Ectodermal cell (in vitro differentiated cells): ENCODE data around the gene CNTN5.

Source experiments
- H3K27ac ChIP-seq: 2 replicates; pipeline ENCODE4 v1.7.0; 2013; ENCODE audit warnings: mild to moderate bottlenecking, low read depth, low read length; ENCODE audit not compliant: insufficient read depth, poor library complexity, severe bottlenecking
- H3K27me3 ChIP-seq: 2 replicates; pipeline ENCODE4 v1.7.0; 2013; ENCODE audit warnings: mild to moderate bottlenecking, low read length; ENCODE audit not compliant: insufficient read depth, control insufficient read depth, poor library complexity, severe bottlenecking
- H3K36me3 ChIP-seq: one replicate; pipeline ENCODE4 v1.7.0; 2013; ENCODE audit warnings: low read length; ENCODE audit not compliant: control insufficient read depth, insufficient read depth
- H3K4me1 ChIP-seq: one replicate; pipeline ENCODE4 v1.7.0; 2013; ENCODE audit warnings: low read length; ENCODE audit not compliant: control insufficient read depth, insufficient read depth
- H3K4me3 ChIP-seq: 2 replicates; pipeline ENCODE4 v1.7.0; 2013; ENCODE audit warnings: low read depth, low read length, control low read depth; ENCODE audit not compliant: insufficient read depth
- H3K9me3 ChIP-seq: 2 replicates; pipeline ENCODE4 v1.7.0; 2013; ENCODE audit warnings: mild to moderate bottlenecking, low read length, moderate library complexity; ENCODE audit not compliant: control insufficient read depth
- WGBS, 2 experiments: methylation state at CpG; one replicate each; pipeline ENCODE4 v1.1.7; 2013; ENCODE audit warnings: missing lambda C conversion rate in 2 of 2; 5-methylcytosine and 5-hydroxymethylcytosine counted together

The CNTN5 gene

GRCh38 chr11:100011697-100012096, 990.9 kb downstream of the CNTN5 start:
- H3K36me3 ChIP-seq = no peaks in the 10 kb centered on the region
- 70 to 86% methylated on average over 1 of the region's 1 CpG for WGBS, 2 experiments
- H3K9me3 ChIP-seq = no peaks in the 10 kb centered on the region
- H3K4me1 ChIP-seq = no peaks in the 10 kb centered on the region
- no peak overlapping the region for H3K27ac ChIP-seq
- no peak overlapping the region for H3K4me3 ChIP-seq
- H3K27me3 ChIP-seq = no peaks in the 10 kb centered on the region

DNA sequence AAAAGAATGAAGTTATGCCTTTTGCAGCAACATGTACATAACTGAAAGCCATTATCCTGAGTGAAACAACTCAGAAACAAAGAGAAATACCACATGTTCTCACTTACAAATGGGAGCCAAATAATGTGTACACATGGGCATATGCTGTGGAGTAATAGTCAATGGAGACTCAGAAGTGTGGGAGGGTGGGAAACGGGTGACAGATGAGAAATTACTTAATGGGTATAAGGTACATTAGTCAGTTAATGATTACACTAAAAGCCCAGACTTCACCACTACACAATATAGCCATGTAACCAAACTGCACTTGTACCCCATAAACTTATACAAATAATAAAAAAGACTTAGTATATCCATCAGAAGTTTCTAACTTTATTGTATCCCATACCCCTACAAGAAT, 992.3 kb downstream of the CNTN5 start:
- no peaks in the 10 kb centered on the region for H3K27me3 ChIP-seq
- no peaks in the 10 kb centered on the region for H3K36me3 ChIP-seq
- WGBS, 2 experiments = 78 to 100% methylated on average over 1 of the region's 1 CpG
- no peak overlapping the region for H3K27ac ChIP-seq
- H3K4me3 ChIP-seq = no peak overlapping the region
- H3K4me1 ChIP-seq = no peaks in the 10 kb centered on the region
- no peaks in the 10 kb centered on the region for H3K9me3 ChIP-seq

GRCh38 chr11:100031973-100032372, 1011.2 kb downstream of the CNTN5 start:
- Histone ChIP-seq H3K4me1 (no peaks in the 10 kb centered on the region), H3K27me3 (no peaks in the 10 kb centered on the region), H3K4me3 (no peak overlapping the region), H3K27ac (no peak overlapping the region), H3K36me3 (no peaks in the 10 kb centered on the region), H3K9me3 (no peaks in the 10 kb centered on the region)
- WGBS, 2 experiments = 93 to 96% methylated on average over 1 of the region's 1 CpG

GRCh38 chr11:100061006-100061405, 1040.3 kb downstream of the CNTN5 start:
- Histone ChIP-seq H3K4me3 (no peak overlapping the region), H3K36me3 (no peaks in the 10 kb centered on the region), H3K9me3 (no peaks in the 10 kb centered on the region), H3K4me1 (no peaks in the 10 kb centered on the region), H3K27ac (no peak overlapping the region), H3K27me3 (no peaks in the 10 kb centered on the region)
- WGBS, 2 experiments = 96 to 97% methylated on average over 8 to 9 of the region's 9 CpGs

- WGBS, 2 experiments = 90 to 95% methylated on average over 2 of the region's 2 CpGs
Measured at GRCh38 chr11:100066399-100066798, 1045.7 kb downstream of the CNTN5 start.

DNA sequence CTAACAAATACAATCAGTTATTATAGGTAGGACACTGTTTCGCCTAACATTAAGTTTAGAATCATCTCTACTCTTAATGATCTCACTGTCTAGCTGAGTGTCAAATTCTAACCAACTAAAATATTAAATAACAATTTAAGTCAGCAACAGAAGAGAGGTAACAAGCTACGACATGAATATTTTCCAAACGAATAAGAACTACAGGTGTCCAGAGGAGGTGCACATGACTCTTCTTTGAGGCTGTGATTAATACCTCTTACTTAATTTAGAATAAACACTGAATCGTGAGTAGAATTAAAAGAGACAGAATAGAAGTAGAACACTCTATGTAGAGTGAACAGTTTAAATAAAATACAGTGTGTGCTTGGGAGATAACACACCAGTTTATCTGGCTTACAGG, 1047.4 kb downstream of the CNTN5 start:
- H3K27ac ChIP-seq = no peak overlapping the region
- H3K36me3 ChIP-seq = no peaks in the 10 kb centered on the region
- H3K4me3 ChIP-seq = no peak overlapping the region
- no peaks in the 10 kb centered on the region for H3K9me3 ChIP-seq
- 97 to 100% methylated on average over 3 to 4 of the region's 4 CpGs for WGBS, 2 experiments
- H3K4me1 ChIP-seq = no peaks in the 10 kb centered on the region
- no peaks in the 10 kb centered on the region for H3K27me3 ChIP-seq

More at GRCh38 chr11:100066399-100066798, 1045.7 kb downstream of the CNTN5 start:
- Histone ChIP-seq H3K9me3 (no peaks in the 10 kb centered on the region), H3K36me3 (no peaks in the 10 kb centered on the region), H3K27me3 (no peaks in the 10 kb centered on the region), H3K27ac (no peak overlapping the region), H3K4me3 (no peak overlapping the region), H3K4me1 (no peaks in the 10 kb centered on the region)

GRCh38 chr11:100072131-100072530, 1051.4 kb downstream of the CNTN5 start:
- Histone ChIP-seq H3K9me3 (no peaks in the 10 kb centered on the region), H3K27ac (no peak overlapping the region), H3K4me1 (no peaks in the 10 kb centered on the region), H3K36me3 (no peaks in the 10 kb centered on the region), H3K4me3 (no peak overlapping the region), H3K27me3 (no peaks in the 10 kb centered on the region)

- WGBS, 2 experiments = 64% methylated on average over 1 of the region's 2 CpGs; no CpG with 5 or more reads in 1 of the 2 experiments
- Histone ChIP-seq H3K36me3 (no peaks in the 10 kb centered on the region), H3K9me3 (no peaks in the 10 kb centered on the region), H3K4me3 (no peak overlapping the region), H3K27me3 (no peaks in the 10 kb centered on the region), H3K27ac (no peak overlapping the region), H3K4me1 (no peaks in the 10 kb centered on the region)
Measured at GRCh38 chr11:100080381-100080780, 1059.6 kb downstream of the CNTN5 start.

- Histone ChIP-seq H3K4me1 (no peaks in the 10 kb centered on the region), H3K27ac (no peak overlapping the region), H3K36me3 (no peaks in the 10 kb centered on the region), H3K9me3 (no peaks in the 10 kb centered on the region), H3K4me3 (no peak overlapping the region), H3K27me3 (no peaks in the 10 kb centered on the region)
Measured at GRCh38 chr11:100080821-100081220, 1060.1 kb downstream of the CNTN5 start.

- H3K27me3 ChIP-seq = no peaks in the 10 kb centered on the region
- H3K9me3 ChIP-seq = no peaks in the 10 kb centered on the region
- no peak overlapping the region for H3K4me3 ChIP-seq
- WGBS, 2 experiments = 93 to 96% methylated on average over 1 to 2 of the region's 2 CpGs
- H3K36me3 ChIP-seq = no peaks in the 10 kb centered on the region
- H3K4me1 ChIP-seq = no peaks in the 10 kb centered on the region
- no peak overlapping the region for H3K27ac ChIP-seq
Measured at GRCh38 chr11:100093698-100094097, 1072.9 kb downstream of the CNTN5 start.
